ENCODE data around the gene MUC6.

MUC6 gene

GRCh38 chr11:971092-971690 is 65.3 kb downstream of the MUC6 start:
- TF ChIP-seq, protein P1, sequence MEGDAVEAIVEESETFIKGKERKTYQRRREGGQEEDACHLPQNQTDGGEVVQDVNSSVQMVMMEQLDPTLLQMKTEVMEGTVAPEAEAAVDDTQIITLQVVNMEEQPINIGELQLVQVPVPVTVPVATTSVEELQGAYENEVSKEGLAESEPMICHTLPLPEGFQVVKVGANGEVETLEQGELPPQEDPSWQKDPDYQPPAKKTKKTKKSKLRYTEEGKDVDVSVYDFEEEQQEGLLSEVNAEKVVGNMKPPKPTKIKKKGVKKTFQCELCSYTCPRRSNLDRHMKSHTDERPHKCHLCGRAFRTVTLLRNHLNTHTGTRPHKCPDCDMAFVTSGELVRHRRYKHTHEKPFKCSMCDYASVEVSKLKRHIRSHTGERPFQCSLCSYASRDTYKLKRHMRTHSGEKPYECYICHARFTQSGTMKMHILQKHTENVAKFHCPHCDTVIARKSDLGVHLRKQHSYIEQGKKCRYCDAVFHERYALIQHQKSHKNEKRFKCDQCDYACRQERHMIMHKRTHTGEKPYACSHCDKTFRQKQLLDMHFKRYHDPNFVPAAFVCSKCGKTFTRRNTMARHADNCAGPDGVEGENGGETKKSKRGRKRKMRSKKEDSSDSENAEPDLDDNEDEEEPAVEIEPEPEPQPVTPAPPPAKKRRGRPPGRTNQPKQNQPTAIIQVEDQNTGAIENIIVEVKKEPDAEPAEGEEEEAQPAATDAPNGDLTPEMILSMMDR (IDR thresholded peaks at IDR 0.05; ENCODE audit: low read depth, low read length) = no peak
- DNase-seq (ENCODE audit: extremely low read depth, low read depth) = no peak

GRCh38 chr11:970319-970871 is 66.1 kb downstream of the MUC6 start:
- no peak for DNase-seq (ENCODE audit: extremely low read depth, low read depth)
- TF ChIP-seq, protein P1 (IDR thresholded peaks at IDR 0.05; ENCODE audit: low read depth, low read length) = no peak

- no peak for DNase-seq (ENCODE audit: extremely low read depth, low read depth)
- TF ChIP-seq, protein P1 (IDR thresholded peaks at IDR 0.05; ENCODE audit: low read depth, low read length) = no peak
Observed at GRCh38 chr11:969651-970205, 66.8 kb downstream of the MUC6 start.

- no peak for DNase-seq (ENCODE audit: extremely low read depth, low read depth)
- TF ChIP-seq, protein P1 (IDR thresholded peaks at IDR 0.05; ENCODE audit: low read depth, low read length) = no peak
Observed at GRCh38 chr11:968822-969221, 67.7 kb downstream of the MUC6 start.

DNA sequence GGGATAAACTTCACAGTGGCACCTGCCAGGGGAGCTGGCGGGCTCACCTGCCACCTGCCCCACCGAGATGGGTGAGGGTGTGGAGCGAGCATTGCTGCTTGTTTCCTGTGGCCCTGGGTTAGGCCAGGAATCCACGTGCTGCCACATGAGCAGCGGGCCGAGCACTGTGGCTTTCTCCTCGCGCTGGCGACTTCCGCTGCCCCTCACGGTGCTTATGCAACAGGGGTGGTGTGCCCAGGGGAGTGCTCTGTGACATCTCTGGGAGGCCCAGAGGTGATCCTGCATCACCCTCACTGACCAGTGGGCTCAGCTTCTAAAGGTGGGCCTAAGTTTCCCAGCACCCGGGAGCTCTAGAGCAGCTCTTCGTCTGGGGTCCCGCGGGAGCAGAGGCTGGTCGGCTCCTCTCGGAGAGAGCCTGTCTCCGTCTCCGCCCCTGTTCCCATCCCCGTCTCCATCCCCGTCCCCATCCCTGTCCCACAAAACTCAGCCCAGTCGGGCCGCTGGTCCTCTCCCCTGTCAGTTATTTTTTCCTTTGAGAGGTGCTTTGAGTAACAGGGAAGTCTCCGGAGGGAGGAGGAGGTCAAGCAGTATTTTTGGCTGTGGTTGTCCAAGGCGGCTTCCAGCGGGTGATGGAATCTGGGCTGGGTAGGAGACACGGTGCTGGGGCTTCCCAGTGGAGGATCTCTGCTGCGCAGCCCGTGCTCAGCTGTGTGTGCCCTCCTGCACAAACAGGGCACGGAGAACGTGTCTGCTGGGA is 68.3 kb downstream of the MUC6 start:
- no peak for DNase-seq (ENCODE audit: extremely low read depth, low read depth)
- TF ChIP-seq, protein P1 (IDR thresholded peaks at IDR 0.05; ENCODE audit: low read depth, low read length) = no peak

DNA sequence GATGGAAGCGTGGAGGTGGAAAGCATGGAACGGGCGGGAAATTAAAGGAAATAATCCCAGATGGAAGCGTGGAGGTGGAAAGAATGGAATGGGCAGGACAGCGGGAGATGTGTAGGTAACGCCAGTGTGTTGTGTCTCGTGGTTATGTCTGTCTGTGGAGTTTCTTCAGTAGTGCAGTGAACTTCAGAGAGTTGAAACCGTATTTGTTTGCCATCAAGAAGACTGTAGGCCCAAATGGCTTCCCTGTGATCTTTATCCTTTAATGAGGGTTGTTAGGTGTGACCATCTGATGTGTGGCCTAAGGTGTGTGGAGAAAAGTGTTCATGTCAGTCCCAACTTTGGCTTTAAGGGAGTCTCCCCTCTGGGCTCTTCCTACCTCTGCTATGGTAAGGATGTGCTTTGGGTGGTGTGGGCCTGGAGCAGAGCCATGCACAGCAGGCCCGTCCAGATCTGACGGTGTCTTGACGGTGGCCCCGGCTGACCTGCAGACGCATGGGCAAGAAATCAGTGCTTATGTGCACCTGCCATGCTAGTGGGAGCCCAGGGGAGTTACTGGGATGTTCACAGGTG is 71.2 kb downstream of the MUC6 start:
- no peak for DNase-seq (ENCODE audit: extremely low read depth, low read depth)
- TF ChIP-seq, protein P1 (IDR thresholded peaks at IDR 0.05; ENCODE audit: low read depth, low read length) = no peak

DNA sequence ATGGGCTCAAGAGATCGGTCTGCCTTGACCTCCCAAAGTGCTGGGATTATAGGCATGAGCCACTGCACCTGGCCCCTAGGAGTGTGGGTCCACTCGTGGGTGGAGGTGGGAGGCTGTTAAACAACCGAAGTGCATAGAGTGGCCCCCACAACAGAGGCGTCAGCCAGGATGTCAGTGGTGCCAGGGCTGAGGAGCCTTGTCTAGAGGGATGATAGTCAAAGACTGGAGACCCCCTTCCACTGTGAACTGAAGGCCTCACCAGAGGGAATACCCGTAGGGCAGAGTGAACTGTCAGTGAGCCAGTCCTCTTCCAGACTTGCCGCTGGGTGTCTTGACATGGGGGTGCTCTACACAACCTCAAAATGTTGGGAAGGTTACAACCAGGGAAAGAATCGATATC is 72.7 kb downstream of the MUC6 start:
- no peak for DNase-seq (ENCODE audit: extremely low read depth, low read depth)
- TF ChIP-seq, protein P1 (IDR thresholded peaks at IDR 0.05; ENCODE audit: low read depth, low read length) = no peak
